T47D (cell line): Measurements from ENCODE around the gene MOXD1.
"Not testable (repeated sequence)": the region's sequence is repeated elsewhere in the genome, so short reads cannot be mapped to it uniquely, and the experiment has no call there.

ENCODE experiments used
- DNase-seq, 2 experiments: peaks; one replicate each; pipeline versions ENCODE4 v3.0.0 to v3.0.0-alpha.2; 2011 to 2012; ENCODE audit warnings: low read depth in 1 of 2, low spot score in 1 of 2
- JUND ChIP-seq: IDR thresholded peaks from 2 replicates; pipeline ENCODE4 v1.6.1; 2012; ENCODE audit warnings: low read depth
- in situ Hi-C: cut with HindIII; loops from 2 replicates; pipeline ENCODE4 v1.10.0; 2016; ENCODE audit warnings: low sequenced_read_pairs, low pct_unique_long_range_greater_than_20kb

Gene MOXD1

DNA sequence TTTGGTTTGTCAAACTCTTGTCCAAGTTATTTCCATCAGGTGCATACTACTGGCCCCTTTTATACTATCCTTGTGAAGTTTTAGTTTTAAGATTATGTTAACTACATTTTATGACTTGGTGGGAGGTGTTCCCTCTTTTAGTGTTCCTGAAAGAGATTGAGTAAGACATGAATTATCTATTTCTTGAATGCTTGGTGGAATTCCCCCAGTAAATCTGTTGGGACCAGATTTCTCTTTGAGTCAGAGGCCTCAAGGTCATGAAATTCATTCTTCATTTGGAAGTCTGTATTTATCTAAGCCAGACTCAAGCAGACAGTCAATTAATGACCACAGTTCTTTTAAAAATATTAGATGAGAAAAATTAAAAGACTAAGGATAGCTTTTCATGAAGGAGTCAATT is 81.3 kb downstream of the MOXD1 start:
- no peak for TF ChIP-seq JUND
- no peak for DNase-seq
- in situ Hi-C loops, result no loop called here

DNA sequence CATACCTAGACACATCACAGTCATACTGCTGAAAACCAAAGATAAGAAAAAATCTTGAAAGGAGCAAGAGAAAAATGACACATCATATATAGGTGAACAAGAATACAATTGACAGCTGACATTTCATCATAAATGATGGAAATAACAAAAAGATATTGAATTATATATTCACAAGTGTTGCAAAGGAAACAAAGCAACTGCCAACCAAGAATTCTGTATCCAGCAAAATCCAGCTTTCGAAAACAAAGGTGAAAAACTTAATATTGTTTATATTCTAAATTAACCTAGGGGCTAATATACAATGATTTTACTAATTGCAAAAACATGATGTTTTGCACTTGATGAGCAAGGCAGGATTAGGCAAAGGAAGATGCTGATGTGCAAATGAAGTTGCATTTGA is 84.3 kb downstream of the MOXD1 start:
- in situ Hi-C loops, result no loop called here
- no peak for TF ChIP-seq JUND
- no peak for DNase-seq

DNA sequence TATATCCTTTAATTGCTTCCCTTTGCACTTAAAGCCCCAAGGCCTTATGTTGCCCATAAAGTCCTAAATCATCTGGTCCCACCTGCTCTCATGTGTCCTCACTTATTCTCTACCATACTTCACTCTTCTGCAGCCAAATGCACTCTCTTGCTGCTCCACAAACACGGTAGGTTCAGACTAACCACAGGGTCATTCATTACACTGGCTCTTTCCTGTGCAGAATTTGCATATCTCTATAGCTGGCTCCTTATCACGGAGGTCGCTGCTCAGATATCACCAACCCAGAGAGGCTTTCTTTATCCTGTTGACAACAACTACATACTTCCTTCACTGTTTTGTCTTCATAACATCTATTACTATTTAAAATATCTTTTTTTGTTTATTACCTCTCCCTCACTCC is 86.8 kb downstream of the MOXD1 start:
- TF ChIP-seq JUND, result no peak
- DNase-seq, result no peak
- in situ Hi-C loops, result no loop called here

DNA sequence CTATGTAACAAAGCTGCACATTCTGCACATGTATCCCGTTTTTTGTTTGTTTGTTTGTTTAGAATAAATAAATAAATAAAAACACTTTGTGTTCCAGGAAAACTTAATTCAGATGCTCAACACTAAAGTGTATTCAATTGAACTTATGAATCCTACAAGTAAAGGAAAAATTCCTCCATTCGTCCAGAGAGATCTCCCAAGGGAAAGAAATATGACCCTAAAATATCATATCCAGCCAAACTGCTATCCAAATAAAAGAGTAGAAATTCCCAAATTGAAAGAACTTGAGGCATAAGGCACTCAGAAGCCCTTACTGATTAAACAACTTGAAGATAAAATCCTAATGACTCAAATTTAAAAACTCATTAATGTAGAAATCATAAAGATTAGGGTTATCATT is 90.4 kb downstream of the MOXD1 start:
- in situ Hi-C loops, result no loop called here
- no peak for DNase-seq
- no peak for TF ChIP-seq JUND

DNA sequence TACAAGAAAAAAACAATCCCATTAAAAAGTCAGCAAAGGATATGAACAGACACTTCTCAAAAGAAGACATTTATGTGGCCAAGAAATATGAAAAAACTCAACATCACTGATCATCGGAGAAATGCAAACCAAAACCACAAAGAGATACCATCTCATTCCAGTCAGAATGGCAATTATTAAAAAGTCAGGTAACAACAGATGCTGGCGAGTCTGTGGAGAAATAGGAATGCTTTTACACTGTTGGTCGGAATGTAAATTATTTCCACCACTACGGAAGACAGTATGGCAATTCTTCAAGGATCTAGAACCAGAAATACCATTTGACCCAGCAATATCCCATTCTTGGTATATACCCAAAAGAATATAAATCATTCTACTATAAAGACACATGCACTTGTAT is 91.1 kb downstream of the MOXD1 start:
- in situ Hi-C loops, DNase-seq: not testable (repeated sequence)

DNA sequence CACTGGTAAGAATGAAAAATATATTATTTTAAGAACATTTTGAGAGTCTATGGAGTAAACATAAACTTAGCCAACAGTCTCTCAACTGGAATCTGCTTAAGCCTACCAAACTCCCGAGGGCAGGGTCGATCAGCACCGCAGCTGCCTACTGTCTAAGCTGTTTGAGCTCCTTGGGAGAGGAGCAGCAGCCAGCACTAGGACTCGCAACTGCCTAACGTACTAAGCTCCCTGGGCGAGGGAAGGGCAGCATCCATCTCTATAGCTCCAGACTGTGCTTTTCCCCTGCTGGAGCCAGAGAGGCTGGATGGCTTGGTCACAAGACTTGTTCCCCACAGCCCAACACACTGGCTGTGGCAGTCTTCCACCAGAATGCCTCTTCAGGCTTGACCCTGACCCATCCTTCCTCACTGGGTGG is 96.4 kb downstream of the MOXD1 start:
- TF ChIP-seq JUND, result no peak
- DNase-seq, result no peak
- in situ Hi-C loops, result no loop called here

DNA sequence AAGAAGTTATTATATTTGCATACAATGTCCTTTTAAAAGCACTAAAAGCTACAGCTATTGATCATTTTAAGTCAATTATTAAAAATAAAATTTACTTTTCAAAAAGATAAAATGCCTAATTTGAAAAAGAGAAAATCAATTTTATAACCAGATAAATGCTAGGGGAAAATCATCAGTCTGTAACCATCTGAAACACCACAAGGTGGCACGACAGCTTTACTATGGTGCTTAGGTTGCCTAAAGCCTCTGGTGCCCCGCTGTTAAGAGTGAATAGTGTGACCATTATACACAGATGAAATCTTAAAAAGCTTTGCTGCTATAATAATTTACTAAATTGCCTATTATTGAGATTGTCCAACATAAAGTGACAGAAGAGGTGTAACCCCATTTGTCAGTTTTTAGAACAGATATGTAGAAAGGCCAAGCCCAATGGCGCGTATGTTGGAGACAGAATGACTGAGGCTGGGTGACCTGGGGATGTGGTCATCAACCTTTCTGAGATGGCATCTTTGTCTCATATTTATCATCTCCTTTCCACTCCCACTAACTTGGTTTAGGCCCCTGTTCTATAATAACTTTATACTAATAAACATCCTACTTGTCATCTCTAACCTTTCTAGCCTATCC is 100.8 kb downstream of the MOXD1 start:
- peak; percentile 9 to 60 for DNase-seq
- in situ Hi-C loops, result no loop called here
- TF ChIP-seq JUND, result no peak

DNA sequence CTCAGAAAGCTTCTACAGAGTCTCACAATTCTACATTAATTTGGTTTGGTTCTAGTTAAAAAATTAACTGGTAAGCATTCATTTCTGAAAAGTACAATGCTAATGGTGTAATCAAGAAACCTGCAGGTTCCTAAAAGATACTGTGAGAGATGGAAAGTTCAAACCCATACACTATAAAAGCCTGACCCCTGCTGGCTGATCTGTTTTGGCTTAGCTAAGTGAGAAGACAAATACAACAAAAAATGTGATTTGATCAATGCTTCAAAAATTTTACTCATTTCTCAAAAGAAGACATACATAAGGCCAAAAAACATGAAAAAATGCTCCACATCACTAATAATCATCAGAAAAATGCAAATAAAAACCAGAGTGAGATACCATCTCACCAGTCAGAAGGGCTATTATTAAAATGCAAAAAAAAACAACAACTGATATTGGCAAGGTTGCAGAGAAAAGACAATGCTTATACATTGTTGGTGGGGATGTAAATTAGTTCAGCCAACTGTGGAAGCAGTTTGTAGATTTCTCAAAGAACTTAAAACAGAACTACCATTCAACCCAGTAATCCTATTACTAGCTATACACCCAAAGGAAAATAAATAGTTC is 102.8 kb downstream of the MOXD1 start:
- DNase-seq, result peak in 1 of 2 experiments; percentile 61
- in situ Hi-C loops, result no loop called here
- TF ChIP-seq JUND, result no peak

DNA sequence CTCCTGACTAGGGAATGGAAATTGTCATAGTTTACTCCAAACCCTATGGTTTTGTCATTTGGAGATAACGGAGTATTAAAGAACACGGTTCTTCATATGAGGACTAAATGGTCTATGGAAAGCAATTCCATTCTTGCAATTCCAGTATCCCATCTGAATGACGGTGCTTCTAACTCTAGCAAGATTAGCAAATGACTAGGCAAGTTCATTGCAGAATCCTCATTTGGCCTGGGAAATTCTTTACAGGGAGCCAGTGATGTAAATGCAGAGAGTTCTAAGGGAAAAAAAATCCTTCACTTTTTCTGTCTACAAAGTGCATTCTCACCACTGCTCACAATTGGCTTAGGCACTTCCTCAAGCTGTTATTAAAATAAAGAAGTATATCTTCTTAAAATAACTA is 111.5 kb downstream of the MOXD1 start:
- in situ Hi-C loops, result no loop called here
- no peak for TF ChIP-seq JUND
- no peak for DNase-seq

DNA sequence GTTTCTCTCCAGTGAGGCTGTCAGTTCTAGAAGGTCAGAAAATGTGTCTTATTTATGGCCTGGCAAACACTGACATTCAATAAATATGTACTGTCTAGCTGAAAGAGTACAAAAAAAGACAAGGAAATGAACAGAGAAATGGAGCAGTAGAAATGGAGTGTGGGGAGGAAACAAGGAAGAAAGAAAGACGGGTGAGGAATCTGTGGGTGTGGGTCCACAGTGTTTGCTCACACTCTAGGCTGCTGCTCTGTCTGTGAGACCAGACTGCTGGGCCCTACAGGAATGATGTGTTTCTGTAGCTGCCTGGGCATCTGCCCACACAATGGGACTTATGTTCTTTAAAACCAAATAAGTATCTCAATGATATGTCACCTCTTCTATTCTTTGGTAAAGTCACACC is 114.2 kb downstream of the MOXD1 start:
- TF ChIP-seq JUND, result no peak
- in situ Hi-C loops, result no loop called here
- DNase-seq, result no peak

DNA sequence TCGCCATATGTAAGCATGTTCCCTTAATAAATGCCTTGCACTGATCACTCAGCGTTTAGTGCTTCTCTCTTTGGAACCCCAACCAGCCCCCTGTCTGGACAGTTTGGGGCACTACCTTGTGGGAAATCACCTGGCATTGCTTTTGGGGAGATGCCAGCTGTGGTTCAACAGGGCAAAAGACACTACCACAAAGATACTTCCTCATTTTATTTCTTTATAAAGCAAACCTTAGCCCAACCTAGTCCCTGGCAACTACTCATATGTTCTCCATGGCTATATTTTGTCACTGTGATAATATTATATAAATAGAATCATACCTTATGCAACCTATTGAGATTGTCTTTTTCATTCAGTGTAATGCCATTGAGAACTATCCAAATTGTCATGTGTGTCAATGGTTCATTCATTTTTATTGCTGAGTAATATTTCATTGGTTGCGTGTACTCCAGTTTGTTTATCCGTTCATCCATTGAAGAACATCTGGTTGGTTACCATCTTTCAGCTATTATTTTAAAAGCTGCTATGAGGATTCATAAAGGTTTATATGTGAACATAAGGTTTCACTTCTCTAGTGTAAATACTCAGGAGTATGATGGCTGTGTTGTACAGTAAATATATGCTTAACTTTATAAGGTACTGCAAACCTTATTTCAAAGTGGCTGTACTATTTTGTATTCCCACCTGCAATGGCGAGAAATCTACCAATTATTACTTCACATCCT is 114.8 kb downstream of the MOXD1 start:
- no peak for TF ChIP-seq JUND
- in situ Hi-C loops, result no loop called here
- DNase-seq, result no peak

DNA sequence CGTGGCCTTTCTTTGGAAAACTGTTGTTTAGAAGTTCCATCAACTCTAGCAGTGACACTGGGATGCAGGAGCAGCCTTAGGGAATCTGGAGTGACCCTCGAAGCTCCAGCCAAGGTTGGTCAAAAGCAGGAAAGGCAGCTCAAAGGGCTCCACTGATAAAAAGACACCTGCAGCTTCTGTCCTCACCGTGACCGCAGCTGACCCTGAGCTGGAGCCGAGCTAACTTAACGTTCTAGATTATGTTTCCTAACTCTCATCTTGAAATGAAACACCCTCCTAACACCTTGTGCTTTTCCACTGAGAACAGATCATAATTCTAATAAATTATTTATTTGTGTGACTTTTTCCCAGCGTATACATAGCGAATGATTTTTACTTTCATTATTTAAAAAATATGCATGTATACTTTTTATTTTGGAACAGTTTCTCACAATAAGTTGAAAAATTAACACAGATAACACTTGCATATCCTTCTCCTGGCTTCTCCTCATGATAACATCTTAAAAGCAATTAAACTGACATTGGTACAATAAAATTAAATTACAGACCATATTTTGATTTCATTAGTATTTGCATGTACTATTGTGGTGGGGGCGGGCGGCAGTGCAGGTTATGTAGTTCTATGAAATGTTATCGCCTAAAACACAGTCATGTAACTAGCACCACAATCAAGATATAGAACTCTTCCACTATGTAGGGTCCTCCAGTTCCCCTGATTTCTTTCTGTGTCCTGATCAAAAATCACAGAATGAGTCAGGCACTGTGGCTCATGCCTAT is 116.1 kb downstream of the MOXD1 start:
- TF ChIP-seq JUND, result no peak
- in situ Hi-C loops, result no loop called here
- DNase-seq, result no peak

DNA sequence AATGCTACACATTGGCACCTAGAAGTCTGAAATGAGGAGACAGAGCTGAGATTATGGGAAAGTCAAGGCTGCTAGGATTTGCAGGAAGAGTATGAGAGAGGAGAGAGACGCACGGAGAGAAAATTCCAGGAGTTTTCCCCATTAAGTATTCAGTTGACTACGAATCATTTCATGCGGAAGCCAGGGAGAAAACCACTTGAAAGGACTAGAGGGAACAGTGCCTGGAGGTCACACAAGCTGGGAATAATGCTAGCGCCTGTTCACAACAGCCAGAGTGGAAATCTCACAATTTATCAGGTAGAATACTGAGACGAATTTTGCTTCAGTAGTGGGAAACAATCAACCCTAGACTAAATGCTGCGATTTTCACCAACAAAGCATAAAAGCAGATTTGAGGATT is 118.6 kb downstream of the MOXD1 start:
- TF ChIP-seq JUND, result no peak
- in situ Hi-C loops, result no loop called here
- no peak for DNase-seq
